ENCODE data around the gene RBM4. TPM values are rescaled to one million over a fixed set of nuclear protein-coding genes. Genes with fewer than 3 reads are reported as not detected.
A peak's percentile ranks its signal among the peaks of the same experiment; 100 is the strongest.

Gene RBM4
- total and polyA plus RNA-seq, 2 of the 13 experiments (the other 11 are each of a cell fraction or from before 2014, with no cell fraction given), result 126 to 136 TPM

DNA sequence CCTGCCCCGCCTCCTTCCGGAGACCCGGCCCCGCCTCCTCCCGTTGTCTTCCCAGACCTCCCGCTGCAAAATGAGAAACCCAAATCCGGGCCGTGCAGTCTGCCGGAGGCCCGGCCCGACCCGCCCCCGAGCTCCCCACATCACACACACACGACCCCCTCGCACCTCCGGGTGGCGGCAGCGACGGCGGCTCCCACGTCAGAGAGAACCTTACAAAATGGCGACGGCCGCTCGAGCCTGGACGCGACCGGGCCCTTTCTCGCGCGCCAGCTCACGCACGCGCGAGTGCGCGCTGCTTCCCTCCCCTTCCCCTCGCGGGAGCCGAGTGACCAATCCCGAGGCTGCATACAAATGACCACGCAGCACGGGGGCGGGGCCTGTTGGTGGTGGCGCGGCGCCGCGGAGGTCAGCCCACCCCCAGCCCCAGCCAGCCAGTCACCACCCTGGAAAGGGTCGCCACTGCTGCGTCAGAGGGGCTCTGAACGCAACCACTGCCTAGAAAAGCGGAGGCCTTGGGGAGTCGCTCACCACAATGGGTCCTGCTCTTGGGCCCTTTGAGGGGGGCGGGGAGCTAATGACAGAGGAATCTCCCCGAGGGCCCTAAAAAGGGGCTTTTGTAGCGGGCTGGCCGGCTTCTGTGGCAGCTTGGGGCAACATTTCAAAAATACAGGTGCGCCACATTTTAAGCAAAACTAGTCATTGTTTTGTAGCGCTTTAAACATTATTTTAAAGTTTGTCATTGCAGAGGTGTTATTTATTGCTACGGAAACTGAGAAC lies 39.3 kb downstream of the RBM4 start, which contains the start of gene RBM4B (continued):
- TF ChIP-seq FOXA1 (IDR thresholded peaks at IDR 0.05) (no peak), FOXA1 (CRISPR knock-in tag; IDR thresholded peaks at IDR 0.05) (no peak; the same call in 1 of the 2 replicates), ZNF652 (CRISPR knock-in tag; IDR thresholded peaks at IDR 0.05; ENCODE audit: borderline replicate concordance, low read depth) (no peak), ZBTB42 (CRISPR knock-in tag; IDR thresholded peaks at IDR 0.05) (0 out of 2 replicates have a peak, but pooled peaks have one; percentile 18), ESRRA (CRISPR knock-in tag; IDR thresholded peaks at IDR 0.05; ENCODE audit: low read depth) (0 out of 2 replicates have a peak, but pooled peaks have one; percentile 22), KLF13 (CRISPR knock-in tag; IDR thresholded peaks at IDR 0.05) (no peak), NFE2L2 (IDR thresholded peaks at IDR 0.05; ENCODE audit: low read length) (no peak), ZSCAN31 (CRISPR knock-in tag; IDR thresholded peaks at IDR 0.05; ENCODE audit: low read depth) (no peak), ZBTB34 (CRISPR knock-in tag; IDR thresholded peaks at IDR 0.05) (0 out of 2 replicates have a peak, but pooled peaks have one; percentile 26), ZFP1 (CRISPR knock-in tag; IDR thresholded peaks at IDR 0.05) (no peak), XBP1 (CRISPR knock-in tag; IDR thresholded peaks at IDR 0.05) (no peak), ZBTB38 (CRISPR knock-in tag; IDR thresholded peaks at IDR 0.05) (no peak; the same call in 1 of the 2 replicates), SOX13 (IDR thresholded peaks at IDR 0.05) (0 out of 2 replicates have a peak, but pooled peaks have one; percentile 21), SOX13 (CRISPR knock-in tag; conservative IDR thresholded peaks at IDR 0.05 in 1 of 2, IDR thresholded peaks at IDR 0.05 in 1 of 2) (no peak; a peak in 1 of 4 replicates), CEBPG (CRISPR knock-in tag; IDR thresholded peaks at IDR 0.05) (no peak)
- TF ChIP-seq, protein P1, sequence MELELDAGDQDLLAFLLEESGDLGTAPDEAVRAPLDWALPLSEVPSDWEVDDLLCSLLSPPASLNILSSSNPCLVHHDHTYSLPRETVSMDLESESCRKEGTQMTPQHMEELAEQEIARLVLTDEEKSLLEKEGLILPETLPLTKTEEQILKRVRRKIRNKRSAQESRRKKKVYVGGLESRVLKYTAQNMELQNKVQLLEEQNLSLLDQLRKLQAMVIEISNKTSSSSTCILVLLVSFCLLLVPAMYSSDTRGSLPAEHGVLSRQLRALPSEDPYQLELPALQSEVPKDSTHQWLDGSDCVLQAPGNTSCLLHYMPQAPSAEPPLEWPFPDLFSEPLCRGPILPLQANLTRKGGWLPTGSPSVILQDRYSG (CRISPR knock-in tag; IDR thresholded peaks at IDR 0.05), result 0 out of 2 replicates have a peak, but pooled peaks have one; percentile 25
- TF ChIP-seq, protein P2, sequence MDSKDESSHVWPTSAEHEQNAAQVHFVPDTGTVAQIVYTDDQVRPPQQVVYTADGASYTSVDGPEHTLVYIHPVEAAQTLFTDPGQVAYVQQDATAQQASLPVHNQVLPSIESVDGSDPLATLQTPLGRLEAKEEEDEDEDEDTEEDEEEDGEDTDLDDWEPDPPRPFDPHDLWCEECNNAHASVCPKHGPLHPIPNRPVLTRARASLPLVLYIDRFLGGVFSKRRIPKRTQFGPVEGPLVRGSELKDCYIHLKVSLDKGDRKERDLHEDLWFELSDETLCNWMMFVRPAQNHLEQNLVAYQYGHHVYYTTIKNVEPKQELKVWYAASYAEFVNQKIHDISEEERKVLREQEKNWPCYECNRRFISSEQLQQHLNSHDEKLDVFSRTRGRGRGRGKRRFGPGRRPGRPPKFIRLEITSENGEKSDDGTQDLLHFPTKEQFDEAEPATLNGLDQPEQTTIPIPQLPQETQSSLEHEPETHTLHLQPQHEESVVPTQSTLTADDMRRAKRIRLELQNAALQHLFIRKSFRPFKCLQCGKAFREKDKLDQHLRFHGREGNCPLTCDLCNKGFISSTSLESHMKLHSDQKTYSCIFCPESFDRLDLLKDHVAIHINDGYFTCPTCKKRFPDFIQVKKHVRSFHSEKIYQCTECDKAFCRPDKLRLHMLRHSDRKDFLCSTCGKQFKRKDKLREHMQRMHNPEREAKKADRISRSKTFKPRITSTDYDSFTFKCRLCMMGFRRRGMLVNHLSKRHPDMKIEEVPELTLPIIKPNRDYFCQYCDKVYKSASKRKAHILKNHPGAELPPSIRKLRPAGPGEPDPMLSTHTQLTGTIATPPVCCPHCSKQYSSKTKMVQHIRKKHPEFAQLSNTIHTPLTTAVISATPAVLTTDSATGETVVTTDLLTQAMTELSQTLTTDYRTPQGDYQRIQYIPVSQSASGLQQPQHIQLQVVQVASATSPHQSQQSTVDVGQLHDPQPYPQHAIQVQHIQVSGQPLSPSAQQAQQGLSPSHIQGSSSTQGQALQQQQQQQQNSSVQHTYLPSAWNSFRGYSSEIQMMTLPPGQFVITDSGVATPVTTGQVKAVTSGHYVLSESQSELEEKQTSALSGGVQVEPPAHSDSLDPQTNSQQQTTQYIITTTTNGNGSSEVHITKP (CRISPR knock-in tag; IDR thresholded peaks at IDR 0.05; ENCODE audit: low read depth), result no peak; the same call in 1 of the 2 replicates
- TF ChIP-seq, protein P3, sequence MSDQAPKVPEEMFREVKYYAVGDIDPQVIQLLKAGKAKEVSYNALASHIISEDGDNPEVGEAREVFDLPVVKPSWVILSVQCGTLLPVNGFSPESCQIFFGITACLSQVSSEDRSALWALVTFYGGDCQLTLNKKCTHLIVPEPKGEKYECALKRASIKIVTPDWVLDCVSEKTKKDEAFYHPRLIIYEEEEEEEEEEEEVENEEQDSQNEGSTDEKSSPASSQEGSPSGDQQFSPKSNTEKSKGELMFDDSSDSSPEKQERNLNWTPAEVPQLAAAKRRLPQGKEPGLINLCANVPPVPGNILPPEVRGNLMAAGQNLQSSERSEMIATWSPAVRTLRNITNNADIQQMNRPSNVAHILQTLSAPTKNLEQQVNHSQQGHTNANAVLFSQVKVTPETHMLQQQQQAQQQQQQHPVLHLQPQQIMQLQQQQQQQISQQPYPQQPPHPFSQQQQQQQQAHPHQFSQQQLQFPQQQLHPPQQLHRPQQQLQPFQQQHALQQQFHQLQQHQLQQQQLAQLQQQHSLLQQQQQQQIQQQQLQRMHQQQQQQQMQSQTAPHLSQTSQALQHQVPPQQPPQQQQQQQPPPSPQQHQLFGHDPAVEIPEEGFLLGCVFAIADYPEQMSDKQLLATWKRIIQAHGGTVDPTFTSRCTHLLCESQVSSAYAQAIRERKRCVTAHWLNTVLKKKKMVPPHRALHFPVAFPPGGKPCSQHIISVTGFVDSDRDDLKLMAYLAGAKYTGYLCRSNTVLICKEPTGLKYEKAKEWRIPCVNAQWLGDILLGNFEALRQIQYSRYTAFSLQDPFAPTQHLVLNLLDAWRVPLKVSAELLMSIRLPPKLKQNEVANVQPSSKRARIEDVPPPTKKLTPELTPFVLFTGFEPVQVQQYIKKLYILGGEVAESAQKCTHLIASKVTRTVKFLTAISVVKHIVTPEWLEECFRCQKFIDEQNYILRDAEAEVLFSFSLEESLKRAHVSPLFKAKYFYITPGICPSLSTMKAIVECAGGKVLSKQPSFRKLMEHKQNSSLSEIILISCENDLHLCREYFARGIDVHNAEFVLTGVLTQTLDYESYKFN (CRISPR knock-in tag; conservative IDR thresholded peaks at IDR 0.05), result 0 out of 2 replicates have a peak, but pooled peaks have one; percentile 11

Data from HepG2 (cell line).